Common myeloid progenitor, CD34-positive (primary cell): ENCODE data around the gene SLC17A3.
A peak's percentile ranks its signal among the peaks of the same experiment; 100 is the strongest.

Experiments used
- CTCF ChIA-PET: fragments of 350-600 bp; sonication (Branson Sonifier 250); formaldehyde crosslinking; loops from one replicate; lab custom pipeline; 2021; ENCODE audit warnings: antibody characterized with exemption; lab: Charles Lee
- POLR2A ChIA-PET: fragments of 350-600 bp; sonication (Branson Sonifier 250); formaldehyde crosslinking; loops from one replicate; lab custom pipeline; 2021; ENCODE audit warnings: antibody characterized with exemption; lab: Charles Lee
- DNase-seq, 3 donors: peaks; one replicate each; pipeline versions ENCODE4 v3.0.0 to v3.0.0-alpha.2; 2013
- H3K27ac ChIP-seq, 2 experiments: 1 replicate in 1 of 2; 2 replicates in 1 of 2; pipeline ENCODE4 v1.7.0; 2013; ENCODE audit warnings: inconsistent platforms in 2 of 2, low read length in 2 of 2, mild to moderate bottlenecking in 2 of 2, low read depth in 1 of 2, moderate library complexity in 1 of 2; ENCODE audit not compliant: severe bottlenecking in 2 of 2, insufficient read depth in 1 of 2, poor library complexity in 1 of 2
- H3K27me3 ChIP-seq, 5 experiments: replicated peaks in 2 of 5; 1 replicate in 3 of 5; 2 replicates in 2 of 5; pipeline versions ENCODE4 v1.6.1 to v1.7.0; 2013; ENCODE audit warnings: low read length in 4 of 5, mild to moderate bottlenecking in 2 of 5, moderate library complexity in 2 of 5, inconsistent platforms in 1 of 5; ENCODE audit not compliant: insufficient read depth in 5 of 5, control insufficient read depth in 4 of 5
- H3K36me3 ChIP-seq, 4 experiments: 1 replicate in 2 of 4; 2 replicates in 2 of 4; pipeline versions ENCODE4 v1.6.1 to v1.7.0; 2013; ENCODE audit warnings: low read length in 3 of 4, control low read depth in 1 of 4, mild to moderate bottlenecking in 1 of 4; ENCODE audit not compliant: control insufficient read depth in 4 of 4, insufficient read depth in 4 of 4
- H3K4me1 ChIP-seq, 4 experiments: 1 replicate in 3 of 4; 2 replicates in 1 of 4; pipeline versions ENCODE4 v1.6.1 to v1.7.1; 2013; ENCODE audit warnings: low read length in 3 of 4, mild to moderate bottlenecking in 3 of 4, control low read depth in 1 of 4, inconsistent platforms in 1 of 4, moderate library complexity in 1 of 4; ENCODE audit not compliant: control insufficient read depth in 4 of 4, insufficient read depth in 4 of 4; ENCODE audit errors: control extremely low read depth in 1 of 4
- H3K4me3 ChIP-seq, 7 experiments: 1 replicate in 4 of 7; 2 replicates in 3 of 7; pipeline versions ENCODE4 v1.5.1 to v1.7.0; 2013; ENCODE audit warnings: mild to moderate bottlenecking in 7 of 7, low read length in 6 of 7, moderate library complexity in 6 of 7, inconsistent platforms in 2 of 7, low read depth in 2 of 7, control low read depth in 1 of 7; ENCODE audit not compliant: insufficient read depth in 4 of 7, control insufficient read depth in 1 of 7; ENCODE audit errors: extremely low read depth in 1 of 7
- H3K9me3 ChIP-seq, 5 experiments: 1 replicate in 4 of 5; 2 replicates in 1 of 5; pipeline versions ENCODE4 v1.6.1 to v1.7.1; 2013; ENCODE audit warnings: low read length in 4 of 5, mild to moderate bottlenecking in 2 of 5, inconsistent platforms in 1 of 5, low read depth in 1 of 5, moderate library complexity in 1 of 5; ENCODE audit not compliant: control insufficient read depth in 4 of 5, insufficient read depth in 2 of 5; ENCODE audit errors: control extremely low read depth in 1 of 5
- WGBS: methylation state at CpG from one replicate; pipeline ENCODE4 v1.1.5; 2013; ENCODE audit not compliant: insufficient coverage; 5-methylcytosine and 5-hydroxymethylcytosine counted together

Gene SLC17A3

GRCh38 chr6:25916330-25916729 lies 42.3 kb upstream of the SLC17A3 start:
- DNase-seq: no peak
- CTCF ChIA-PET: interaction anchor here (2.1 kb wide), 1 partner anchor 17 kb away, joined by 8 read pairs; no protein-coding TSS in a partner anchor
- no peaks in the 10 kb centered on the region for H3K9me3 ChIP-seq
- H3K4me3 ChIP-seq: no peak overlapping the region
- no peak overlapping the region for H3K27ac ChIP-seq
- peaks cover 0 to 7% (median 0%) of the 10 kb centered on the region in 4 experiments for H3K4me1 ChIP-seq
- H3K36me3 ChIP-seq: no peaks in the 10 kb centered on the region
- WGBS: 100% methylated on average over 2 of the region's 3 CpGs
- POLR2A ChIA-PET: no interaction called here
- no peaks in the 10 kb centered on the region for H3K27me3 ChIP-seq

- no peaks in the 10 kb centered on the region for H3K27me3 ChIP-seq
- no peak overlapping the region for H3K4me3 ChIP-seq
- 92% methylated on average over 2 of the region's 3 CpGs for WGBS
- no peaks in the 10 kb centered on the region for H3K4me1 ChIP-seq
- H3K9me3 ChIP-seq: no peaks in the 10 kb centered on the region
- no peak overlapping the region for H3K27ac ChIP-seq
- no peak for DNase-seq
- POLR2A ChIA-PET: no interaction called here
- CTCF ChIA-PET: no interaction called here
- no peaks in the 10 kb centered on the region for H3K36me3 ChIP-seq
These were observed 39.7 kb upstream of the SLC17A3 start for GRCh38 chr6:25913741-25914140.

- CTCF ChIA-PET: interaction anchor here (1.1 kb wide), 1 partner anchor 9 kb away, joined by 3 read pairs; no protein-coding TSS in a partner anchor
- H3K4me1 ChIP-seq: peaks cover 0 to 3% (median 0%) of the 10 kb centered on the region in 4 experiments
These were observed 37.3 kb upstream of the SLC17A3 start for GRCh38 chr6:25911351-25911750.

DNA sequence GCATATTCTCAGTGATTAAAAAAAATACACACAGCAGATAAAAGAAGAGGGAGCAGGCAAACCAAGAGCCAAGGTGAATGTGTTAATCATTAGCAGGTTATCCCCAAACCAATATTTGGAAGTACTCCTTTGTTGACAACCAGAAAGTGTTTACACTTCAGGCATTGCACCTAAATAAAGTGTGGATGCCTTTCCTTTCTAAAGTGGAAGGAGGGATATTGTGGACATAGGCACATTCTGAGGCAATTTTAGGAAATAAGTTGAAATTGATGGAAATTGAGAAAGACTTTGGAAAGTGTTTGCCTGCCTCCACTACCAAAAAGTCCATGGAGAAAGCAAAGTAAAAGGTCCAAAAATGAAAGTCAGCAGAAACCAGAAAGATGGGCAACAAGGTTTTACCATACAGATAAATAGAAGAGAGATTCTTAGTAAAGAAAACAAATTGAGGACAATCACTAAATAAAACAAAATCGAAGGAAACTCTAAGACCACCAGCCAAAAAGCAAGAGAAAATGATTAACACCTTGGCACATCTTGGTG lies 33.5 kb upstream of the SLC17A3 start:
- DNase-seq: no peak
- Histone ChIP-seq H3K4me1 (peaks cover 0 to 3% (median 0%) of the 10 kb centered on the region in 4 experiments), H3K27ac (no peak overlapping the region), H3K36me3 (no peaks in the 10 kb centered on the region), H3K4me3 (no peak overlapping the region), H3K27me3 (no peaks in the 10 kb centered on the region), H3K9me3 (no peaks in the 10 kb centered on the region)
- POLR2A ChIA-PET: interaction anchor here (0.6 kb wide), 1 partner anchor 18 kb away, joined by 6 read pairs; no protein-coding TSS in a partner anchor
- WGBS: no CpG with 5 or more reads among the region's 1 CpG
- CTCF ChIA-PET: interaction anchor here (1.8 kb wide), 1 partner anchor 8 kb away, joined by 5 read pairs; no protein-coding TSS in a partner anchor

More at GRCh38 chr6:25911351-25911750, 37.3 kb upstream of the SLC17A3 start:
- H3K27ac ChIP-seq: no peak overlapping the region
- no peaks in the 10 kb centered on the region for H3K9me3 ChIP-seq
- WGBS: no CpG with 5 or more reads among the region's 4 CpGs
- DNase-seq: no peak
- H3K27me3 ChIP-seq: no peaks in the 10 kb centered on the region
- H3K36me3 ChIP-seq: no peaks in the 10 kb centered on the region
- POLR2A ChIA-PET: no interaction called here
- H3K4me3 ChIP-seq: no peak overlapping the region

DNA sequence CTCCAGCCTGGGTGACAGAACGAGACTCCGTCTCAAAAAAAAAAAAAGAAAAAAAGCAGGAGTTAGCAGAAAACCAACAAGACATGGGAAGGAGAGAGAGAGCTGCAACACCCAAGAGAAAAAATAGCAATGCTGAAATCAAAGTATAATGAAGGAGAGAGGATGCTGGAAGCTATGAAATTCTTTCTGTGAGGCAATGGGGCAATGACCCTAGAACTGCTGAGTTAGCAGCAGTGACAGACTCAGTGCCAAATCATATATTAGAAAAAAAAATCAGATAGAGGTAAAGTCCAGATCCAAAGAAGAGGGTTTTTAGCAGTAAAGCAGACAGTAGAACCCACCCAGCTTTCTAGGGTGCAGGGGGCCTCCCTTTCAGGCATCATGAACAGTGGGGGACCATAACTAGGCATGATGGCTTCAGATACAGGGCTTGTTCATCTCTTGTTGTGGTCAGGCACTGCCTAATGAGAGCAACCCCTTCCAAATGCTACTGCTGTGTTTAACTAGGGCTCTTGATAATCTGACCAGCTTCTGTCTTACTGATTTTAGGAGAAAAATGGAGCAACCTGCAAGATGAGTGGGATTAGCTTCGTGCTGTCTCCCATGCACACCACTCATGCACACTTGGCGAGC lies 29.5 kb upstream of the SLC17A3 start:
- no peaks in the 10 kb centered on the region for H3K27me3 ChIP-seq
- ChIA-PET CTCF (interaction anchor here (1.4 to 2.9 kb wide), 2 partner anchors 13 to 18 kb away, joined by 3 to 6 read pairs; no protein-coding TSS in a partner anchor), POLR2A (no interaction called here)
- H3K27ac ChIP-seq: no peak overlapping the region
- H3K4me3 ChIP-seq: no peak overlapping the region
- no peaks in the 10 kb centered on the region for H3K9me3 ChIP-seq
- DNase-seq: no peak
- H3K36me3 ChIP-seq: no peaks in the 10 kb centered on the region
- H3K4me1 ChIP-seq: peaks cover 0 to 3% (median under 1%) of the 10 kb centered on the region in 4 experiments
- WGBS: 100% methylated on average over 2 of the region's 4 CpGs

- no peaks in the 10 kb centered on the region for H3K36me3 ChIP-seq
- H3K27ac ChIP-seq: no peak overlapping the region
- CTCF ChIA-PET: interaction anchor here (0.6 to 2.9 kb wide), 2 partner anchors 16 to 966 kb away, joined by 3 to 6 read pairs; partner anchors contain the start of gene RIPOR2
- POLR2A ChIA-PET: no interaction called here
- no peaks in the 10 kb centered on the region for H3K27me3 ChIP-seq
- no peaks in the 10 kb centered on the region for H3K9me3 ChIP-seq
- no peak overlapping the region for H3K4me3 ChIP-seq
- DNase-seq: peak in 2 of 3 donors; percentile 36 to 50
- no CpG with 5 or more reads among the region's 1 CpG for WGBS
- H3K4me1 ChIP-seq: peaks cover 0 to 1% (median 0%) of the 10 kb centered on the region in 4 experiments
These were observed 28.0 kb upstream of the SLC17A3 start for GRCh38 chr6:25902071-25902470.

DNA sequence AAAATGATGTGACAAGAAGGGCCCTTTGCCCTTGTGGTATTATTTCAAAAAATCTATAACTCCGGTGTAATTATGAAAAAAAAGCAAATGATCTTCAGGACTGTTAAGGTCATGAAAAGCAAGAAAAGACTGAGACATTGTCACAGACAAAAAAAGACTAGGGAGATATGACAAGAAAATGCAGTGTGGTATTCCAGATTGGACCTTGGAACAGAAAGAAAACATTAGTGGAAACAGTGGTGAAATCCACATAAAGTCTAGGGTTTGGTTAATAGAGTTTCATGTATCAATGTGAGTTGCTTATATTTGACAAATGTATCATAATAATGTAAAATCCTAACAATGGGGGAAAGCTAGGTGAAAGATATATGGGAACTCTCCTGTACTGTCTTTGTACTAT lies 26.8 kb upstream of the SLC17A3 start:
- Histone ChIP-seq H3K27ac (no peak overlapping the region), H3K36me3 (no peaks in the 10 kb centered on the region), H3K4me1 (peaks cover 0 to 1% (median 0%) of the 10 kb centered on the region in 4 experiments), H3K27me3 (no peaks in the 10 kb centered on the region), H3K4me3 (no peak overlapping the region), H3K9me3 (no peaks in the 10 kb centered on the region)
- 100% methylated on average over 1 of the region's 1 CpG for WGBS
- ChIA-PET CTCF (interaction anchor here (2.9 kb wide), 1 partner anchor 15 kb away, joined by 6 read pairs; no protein-coding TSS in a partner anchor), POLR2A (no interaction called here)
- no peak for DNase-seq
